ENCODE measurements around the gene SMYD5.
A peak's percentile ranks its signal among the peaks of the same experiment; 100 is the strongest.

SMYD5 gene

DNA sequence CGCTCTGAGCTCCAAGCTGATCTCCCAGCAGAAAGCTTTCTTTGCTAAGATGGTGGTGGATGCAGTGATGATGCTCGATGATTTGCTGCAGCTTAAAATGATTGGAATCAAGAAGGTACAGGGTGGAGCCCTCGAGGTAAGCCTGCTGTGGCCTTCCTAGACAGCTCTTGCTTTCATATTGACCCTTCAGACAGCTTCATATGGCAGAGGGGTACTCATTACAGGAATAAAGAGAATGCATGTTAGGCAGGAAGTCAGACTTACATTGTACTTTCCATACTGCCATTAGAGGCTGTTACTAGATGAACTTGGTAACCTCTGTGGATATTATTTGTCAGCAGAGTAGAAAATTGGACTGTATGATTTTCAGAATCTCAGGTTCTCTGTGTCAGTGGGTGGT, 30.5 kb downstream of the SMYD5 start:
- peaks cover 81% of the 10 kb centered on the region for H3K36me3 Mint-ChIP-seq (ENCODE audit: low read depth)
- H3K27ac Mint-ChIP-seq: no peak overlapping the region
- H3K27me3 Mint-ChIP-seq: no peaks in the 10 kb centered on the region
- H3K4me1 Mint-ChIP-seq (ENCODE audit: low read depth): peaks cover 25% of the 10 kb centered on the region
- H3K4me3 Mint-ChIP-seq: no peak overlapping the region
- no peaks in the 10 kb centered on the region for H3K9me3 Mint-ChIP-seq

DNA sequence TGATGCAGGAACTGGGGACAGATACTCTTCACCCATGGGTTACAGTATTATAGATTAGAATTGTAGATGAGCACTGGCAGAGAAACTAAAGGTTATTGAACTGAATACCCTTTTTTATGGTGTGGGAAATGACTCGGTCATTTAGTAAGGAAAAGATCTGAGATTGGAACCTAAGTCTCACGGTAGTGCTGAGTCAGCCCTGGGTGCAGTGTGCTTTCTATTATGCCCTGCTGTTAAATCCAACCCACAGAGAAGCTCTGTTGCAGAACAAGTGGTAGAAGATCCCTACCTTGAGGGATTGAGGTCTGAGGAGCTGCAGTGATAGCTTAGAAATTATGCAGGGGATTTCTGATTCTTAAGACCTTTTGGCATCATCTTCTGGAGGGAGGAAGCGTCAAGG, 32.8 kb downstream of the SMYD5 start:
- H3K4me1 Mint-ChIP-seq (ENCODE audit: low read depth): peaks cover 23% of the 10 kb centered on the region
- peak overlapping the region; percentile 32 for H3K27ac Mint-ChIP-seq
- H3K4me3 Mint-ChIP-seq: no peak overlapping the region
- H3K27me3 Mint-ChIP-seq: no peaks in the 10 kb centered on the region
- peaks cover 85% of the 10 kb centered on the region for H3K36me3 Mint-ChIP-seq (ENCODE audit: low read depth)
- no peaks in the 10 kb centered on the region for H3K9me3 Mint-ChIP-seq

DNA sequence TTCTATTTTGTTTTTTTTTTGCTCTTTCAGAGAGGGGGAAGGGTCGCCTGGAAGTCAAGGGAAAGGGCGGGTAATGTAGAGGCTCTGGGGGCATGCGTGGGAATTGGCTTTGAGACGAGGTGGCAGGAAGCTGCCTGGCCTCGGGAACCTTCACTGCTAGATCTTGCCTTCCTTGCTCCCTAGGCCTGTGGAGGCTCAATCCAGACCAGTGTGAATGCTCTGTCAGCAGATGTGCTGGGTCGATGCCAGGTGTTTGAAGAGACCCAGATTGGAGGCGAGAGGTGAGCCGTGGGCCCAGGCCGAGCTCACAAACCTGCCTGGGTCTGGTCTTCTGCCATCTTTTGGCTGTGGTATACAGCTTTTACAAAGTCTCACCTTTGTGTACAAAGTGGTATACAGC, 35.6 kb downstream of the SMYD5 start:
- Mint-ChIP-seq H3K4me1 (ENCODE audit: low read depth) (peaks cover 17% of the 10 kb centered on the region), H3K27ac (no peak overlapping the region), H3K27me3 (no peaks in the 10 kb centered on the region), H3K9me3 (no peaks in the 10 kb centered on the region), H3K36me3 (ENCODE audit: low read depth) (peaks cover 91% of the 10 kb centered on the region), H3K4me3 (no peak overlapping the region)

DNA sequence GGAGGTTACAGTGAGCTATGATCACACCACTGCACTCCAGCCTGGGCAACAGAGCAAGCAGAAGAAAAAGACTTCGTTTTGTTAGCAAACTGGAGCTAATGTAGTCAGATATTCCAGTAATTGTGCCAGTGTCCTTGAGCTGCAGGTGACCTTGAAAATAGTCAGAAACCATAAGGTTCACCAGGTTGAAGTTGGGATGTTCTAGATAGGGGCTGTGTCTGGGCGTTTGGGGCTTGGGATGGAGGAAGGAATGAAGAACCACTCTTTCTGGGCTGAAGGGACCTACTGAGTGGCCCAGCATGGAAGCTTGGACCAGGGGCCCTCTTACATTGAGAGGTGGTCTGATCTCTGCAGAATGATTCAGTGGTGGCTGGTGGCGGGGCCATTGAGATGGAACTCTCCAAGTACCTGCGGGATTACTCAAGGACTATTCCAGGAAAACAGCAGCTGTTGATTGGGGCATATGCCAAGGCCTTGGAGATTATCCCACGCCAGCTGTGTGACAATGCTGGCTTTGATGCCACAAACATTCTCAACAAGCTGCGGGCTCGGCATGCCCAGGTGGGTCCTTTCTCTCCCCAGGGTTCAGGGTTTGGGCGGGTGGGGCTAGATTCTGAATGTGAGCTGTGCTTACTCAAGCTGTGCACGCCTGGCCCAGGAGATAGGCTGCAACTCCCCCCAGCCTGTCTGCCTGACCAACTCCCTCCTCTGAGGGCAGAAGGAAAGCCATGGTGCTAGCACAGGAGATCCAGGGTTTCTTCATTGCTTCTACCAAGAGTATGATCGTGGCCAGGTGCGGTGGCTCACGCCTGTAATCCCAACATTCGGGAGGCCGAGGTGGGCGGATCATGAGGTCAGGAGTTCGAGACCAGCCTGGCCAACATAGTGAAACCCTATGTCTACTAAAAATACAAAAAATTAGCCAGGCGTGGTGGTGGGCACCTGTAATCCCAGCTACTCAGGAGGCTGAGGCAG, 37.1 kb downstream of the SMYD5 start:
- Mint-ChIP-seq H3K27ac (no peak overlapping the region), H3K4me3 (no peak overlapping the region), H3K9me3 (no peaks in the 10 kb centered on the region), H3K36me3 (ENCODE audit: low read depth) (peaks cover 82% of the 10 kb centered on the region), H3K27me3 (no peaks in the 10 kb centered on the region), H3K4me1 (ENCODE audit: low read depth) (peaks cover 9% of the 10 kb centered on the region)

DNA sequence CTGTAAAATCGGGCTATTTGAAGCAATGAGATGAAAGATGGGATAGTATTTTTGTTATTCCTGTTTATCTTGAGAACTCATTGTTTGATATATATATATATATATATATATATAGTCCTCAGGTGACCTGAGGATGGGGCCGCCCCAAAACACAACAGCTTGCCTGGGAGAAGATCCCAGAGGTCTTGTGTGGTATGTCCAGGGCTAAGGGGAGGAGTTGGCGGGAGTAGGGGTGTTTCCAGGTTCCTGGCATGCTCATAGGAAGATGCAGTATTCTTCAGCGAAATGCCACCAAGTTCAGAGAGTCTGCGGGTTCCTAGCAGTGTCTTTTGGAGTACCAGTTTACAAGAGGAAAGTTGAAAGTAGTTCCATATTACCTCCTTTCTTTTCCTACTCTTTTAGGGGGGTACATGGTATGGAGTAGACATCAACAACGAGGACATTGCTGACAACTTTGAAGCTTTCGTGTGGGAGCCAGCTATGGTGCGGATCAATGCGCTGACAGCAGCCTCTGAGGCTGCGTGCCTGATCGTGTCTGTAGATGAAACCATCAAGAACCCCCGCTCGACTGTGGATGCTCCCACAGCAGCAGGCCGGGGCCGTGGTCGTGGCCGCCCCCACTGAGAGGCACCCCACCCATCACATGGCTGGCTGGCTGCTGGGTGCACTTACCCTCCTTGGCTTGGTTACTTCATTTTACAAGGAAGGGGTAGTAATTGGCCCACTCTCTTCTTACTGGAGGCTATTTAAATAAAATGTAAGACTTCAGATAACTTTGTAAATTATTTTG, 38.4 kb downstream of the SMYD5 start:
- no peak overlapping the region for H3K4me3 Mint-ChIP-seq
- H3K27ac Mint-ChIP-seq: no peak overlapping the region
- H3K4me1 Mint-ChIP-seq (ENCODE audit: low read depth): no peaks in the 10 kb centered on the region
- H3K9me3 Mint-ChIP-seq: no peaks in the 10 kb centered on the region
- peaks cover 70% of the 10 kb centered on the region for H3K36me3 Mint-ChIP-seq (ENCODE audit: low read depth)
- no peaks in the 10 kb centered on the region for H3K27me3 Mint-ChIP-seq

DNA sequence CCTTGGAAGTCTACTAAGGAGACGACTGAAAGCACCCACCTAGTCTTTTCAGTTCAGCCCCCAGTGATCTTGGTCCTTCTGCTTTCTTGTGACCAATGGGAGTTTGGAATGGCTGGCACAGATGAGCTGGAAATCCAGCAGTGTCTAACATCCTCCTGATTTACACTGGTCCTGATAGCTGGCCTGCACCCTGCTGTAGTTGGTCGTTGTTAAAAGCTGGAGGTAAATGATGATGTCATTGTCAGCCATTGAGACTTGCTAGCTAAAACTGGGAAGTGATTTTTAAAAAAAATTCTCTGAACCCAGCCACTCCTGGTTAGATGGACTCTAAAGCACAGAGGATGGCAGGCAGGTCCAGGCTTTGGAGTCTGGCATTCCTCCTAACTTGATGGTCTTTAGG, 39.4 kb downstream of the SMYD5 start:
- no peak overlapping the region for H3K27ac Mint-ChIP-seq

DNA sequence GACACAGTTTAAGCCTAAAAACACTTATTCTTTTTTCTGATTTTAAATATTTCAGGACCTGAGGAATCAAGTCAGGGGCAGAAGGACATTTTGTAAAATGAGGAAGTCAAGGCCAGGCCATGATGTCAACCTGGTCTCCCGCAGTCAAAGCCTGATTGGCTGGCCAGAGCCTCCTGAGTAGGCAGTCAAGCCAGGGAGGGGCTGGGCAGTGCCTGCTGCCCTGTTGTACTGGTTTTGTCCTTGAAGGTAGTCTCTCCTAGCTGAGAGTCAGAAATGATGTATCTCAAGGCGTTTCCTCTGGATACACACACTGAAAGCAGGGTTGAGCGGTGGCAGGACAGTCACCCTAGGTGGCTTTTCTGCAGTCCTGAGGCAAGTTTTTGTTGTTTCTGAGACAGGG, 39.9 kb downstream of the SMYD5 start:
- no peaks in the 10 kb centered on the region for H3K4me1 Mint-ChIP-seq (ENCODE audit: low read depth)
- no peak overlapping the region for H3K4me3 Mint-ChIP-seq
- H3K36me3 Mint-ChIP-seq (ENCODE audit: low read depth): peaks cover 58% of the 10 kb centered on the region
- H3K9me3 Mint-ChIP-seq: no peaks in the 10 kb centered on the region
- H3K27ac Mint-ChIP-seq: no peak overlapping the region
- H3K27me3 Mint-ChIP-seq: no peaks in the 10 kb centered on the region

More for the DNA sequence above, 39.4 kb downstream of the SMYD5 start:
- Mint-ChIP-seq H3K4me3 (no peak overlapping the region), H3K27me3 (no peaks in the 10 kb centered on the region), H3K9me3 (no peaks in the 10 kb centered on the region), H3K4me1 (ENCODE audit: low read depth) (no peaks in the 10 kb centered on the region), H3K36me3 (ENCODE audit: low read depth) (peaks cover 62% of the 10 kb centered on the region)

DNA sequence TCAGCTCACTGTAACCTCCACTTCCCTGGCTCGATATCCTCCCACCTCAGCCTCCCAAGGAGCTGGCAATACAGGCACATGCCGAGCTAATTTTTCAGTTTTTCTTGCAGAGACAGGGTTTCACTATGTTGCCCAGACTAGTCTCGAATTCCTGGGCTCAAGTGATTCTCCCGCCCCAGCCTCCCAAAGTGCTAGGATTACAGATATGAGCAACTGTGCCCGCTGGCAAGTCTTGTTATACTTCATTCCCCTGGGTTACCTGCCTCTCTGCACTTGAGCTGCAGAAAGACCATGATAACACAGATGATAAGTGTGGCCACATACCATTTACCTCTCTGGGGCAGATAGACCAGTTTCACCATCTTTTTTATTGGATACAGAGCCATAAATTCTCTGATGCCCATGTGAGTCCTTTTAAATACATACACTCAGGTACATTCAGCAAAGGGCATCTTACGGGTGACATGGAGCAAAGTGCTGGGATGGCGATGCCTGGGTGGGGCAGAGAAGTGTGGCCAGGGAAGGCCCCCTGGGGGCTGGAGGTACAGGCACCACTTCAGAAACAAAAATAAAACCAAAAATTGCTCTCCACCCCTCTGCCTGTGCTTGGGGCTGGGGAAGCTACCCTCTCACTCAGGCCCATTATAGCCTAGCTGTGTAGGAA, 40.4 kb downstream of the SMYD5 start:
- H3K27ac Mint-ChIP-seq: peak overlapping the region; percentile 9
- no peaks in the 10 kb centered on the region for H3K27me3 Mint-ChIP-seq
- H3K4me3 Mint-ChIP-seq: no peak overlapping the region
- peaks cover 55% of the 10 kb centered on the region for H3K36me3 Mint-ChIP-seq (ENCODE audit: low read depth)
- no peaks in the 10 kb centered on the region for H3K4me1 Mint-ChIP-seq (ENCODE audit: low read depth)
- no peaks in the 10 kb centered on the region for H3K9me3 Mint-ChIP-seq

DNA sequence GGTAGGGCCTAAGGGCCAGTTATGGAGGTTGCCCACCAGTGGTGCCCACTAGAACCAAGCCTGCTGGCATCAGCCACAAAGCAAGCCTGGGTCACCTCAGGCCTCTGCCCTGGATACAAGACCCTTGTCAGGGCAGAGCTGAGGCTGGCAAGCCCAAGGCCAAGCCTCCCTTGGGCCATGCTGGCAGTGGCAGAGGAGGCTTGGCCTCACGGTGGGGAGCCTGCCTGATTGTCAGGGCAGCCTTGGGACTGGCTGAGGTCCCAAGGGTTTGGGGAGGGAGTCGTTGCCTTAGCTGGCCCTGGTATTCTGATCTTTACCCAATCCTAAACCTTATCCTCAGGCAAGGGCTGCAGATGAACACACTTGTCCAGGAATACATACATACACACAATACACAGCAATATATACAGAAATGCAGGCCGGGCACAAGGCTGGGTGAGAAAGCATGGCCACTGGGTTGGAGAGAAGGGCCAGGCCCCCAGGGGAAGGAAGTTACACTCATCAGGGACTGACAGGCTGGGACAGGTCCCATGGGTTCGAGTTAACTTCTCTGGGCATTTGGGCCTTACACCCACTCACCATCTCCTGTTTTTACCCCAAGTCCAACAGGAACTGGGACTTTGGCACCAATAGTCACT, 41.1 kb downstream of the SMYD5 start:
- Mint-ChIP-seq H3K36me3 (ENCODE audit: low read depth) (peaks cover 48% of the 10 kb centered on the region), H3K4me3 (no peak overlapping the region), H3K9me3 (no peaks in the 10 kb centered on the region), H3K27ac (no peak overlapping the region), H3K4me1 (ENCODE audit: low read depth) (no peaks in the 10 kb centered on the region), H3K27me3 (no peaks in the 10 kb centered on the region)

DNA sequence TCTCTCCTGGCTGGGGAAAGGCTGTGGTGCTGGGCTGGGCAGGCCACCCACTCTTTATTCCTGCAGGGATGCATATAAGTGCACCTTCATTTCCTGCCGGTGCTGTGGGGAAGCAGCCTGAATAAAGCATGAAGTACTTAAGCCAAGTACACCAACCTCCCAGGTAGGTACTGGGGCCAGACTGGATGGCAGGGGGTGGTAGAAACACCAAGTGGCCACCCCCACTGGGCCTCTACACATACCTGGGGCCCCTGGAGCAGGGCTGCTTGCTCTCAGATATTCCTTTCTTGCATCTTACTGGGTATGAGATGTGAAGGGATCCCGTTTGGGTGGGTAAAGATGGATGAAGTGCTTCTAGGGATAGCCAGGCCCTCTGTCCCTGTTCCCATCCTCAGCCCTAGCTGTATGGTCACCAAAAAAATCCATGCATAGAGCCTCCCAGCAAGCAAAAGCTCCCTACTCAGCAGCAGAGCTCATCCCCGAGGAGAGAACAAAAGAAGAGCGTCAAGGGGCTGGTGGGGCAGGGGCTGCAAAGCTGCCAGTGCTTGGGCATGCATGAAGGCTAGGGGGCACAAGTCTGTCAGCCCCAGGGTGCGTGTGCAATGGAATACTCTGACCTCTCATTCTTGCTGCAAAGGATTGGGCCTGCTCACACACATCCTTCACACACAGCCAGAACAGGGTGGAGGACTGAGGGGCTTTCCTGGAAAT, 42.0 kb downstream of the SMYD5 start:
- H3K4me1 Mint-ChIP-seq (ENCODE audit: low read depth): no peaks in the 10 kb centered on the region
- H3K4me3 Mint-ChIP-seq: no peak overlapping the region
- H3K9me3 Mint-ChIP-seq: no peaks in the 10 kb centered on the region
- H3K27ac Mint-ChIP-seq: peak overlapping the region; percentile 59
- H3K27me3 Mint-ChIP-seq: no peaks in the 10 kb centered on the region
- peaks cover 39% of the 10 kb centered on the region for H3K36me3 Mint-ChIP-seq (ENCODE audit: low read depth)

DNA sequence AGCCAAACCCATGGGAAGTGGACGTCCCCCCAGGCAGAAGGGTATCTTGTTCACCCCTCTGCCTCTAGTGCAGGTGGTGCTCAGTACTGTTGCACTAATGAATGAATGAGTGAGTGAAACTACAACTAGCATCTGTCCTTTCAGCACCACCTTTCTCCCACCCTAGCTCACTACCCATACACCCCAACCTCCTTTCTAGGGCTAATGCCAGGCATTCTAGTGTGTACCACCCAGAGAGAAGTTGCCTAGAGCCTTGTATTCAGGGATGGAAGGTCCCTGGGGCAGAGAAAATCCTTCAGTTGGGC, 42.5 kb downstream of the SMYD5 start:
- Mint-ChIP-seq H3K4me3 (no peak overlapping the region), H3K27ac (no peak overlapping the region), H3K4me1 (ENCODE audit: low read depth) (no peaks in the 10 kb centered on the region), H3K27me3 (no peaks in the 10 kb centered on the region), H3K36me3 (ENCODE audit: low read depth) (peaks cover 40% of the 10 kb centered on the region), H3K9me3 (no peaks in the 10 kb centered on the region)

DNA sequence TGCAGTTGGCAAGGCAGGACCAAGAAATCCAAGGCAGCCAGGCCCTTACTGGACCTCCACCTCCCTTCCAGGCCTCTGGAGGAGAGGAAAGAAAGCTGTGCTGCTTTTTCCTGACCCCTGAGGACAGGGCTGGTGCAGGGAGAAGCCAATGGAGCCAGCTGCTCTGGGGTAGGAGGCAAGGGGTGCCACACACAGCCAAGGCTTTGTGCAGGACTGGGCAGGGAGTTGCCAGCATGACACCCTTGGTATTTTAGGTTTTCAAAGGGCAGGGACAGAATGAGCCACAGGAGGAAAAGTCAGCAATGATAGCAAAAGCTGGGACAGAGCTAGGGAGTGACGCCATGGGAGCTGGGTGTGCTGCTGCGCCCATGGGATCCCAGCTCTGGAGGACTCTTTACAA, 43.0 kb downstream of the SMYD5 start:
- no peaks in the 10 kb centered on the region for H3K27me3 Mint-ChIP-seq
- no peaks in the 10 kb centered on the region for H3K4me1 Mint-ChIP-seq (ENCODE audit: low read depth)
- peaks cover 39% of the 10 kb centered on the region for H3K36me3 Mint-ChIP-seq (ENCODE audit: low read depth)
- H3K4me3 Mint-ChIP-seq: no peak overlapping the region
- no peak overlapping the region for H3K27ac Mint-ChIP-seq
- H3K9me3 Mint-ChIP-seq: no peaks in the 10 kb centered on the region

DNA sequence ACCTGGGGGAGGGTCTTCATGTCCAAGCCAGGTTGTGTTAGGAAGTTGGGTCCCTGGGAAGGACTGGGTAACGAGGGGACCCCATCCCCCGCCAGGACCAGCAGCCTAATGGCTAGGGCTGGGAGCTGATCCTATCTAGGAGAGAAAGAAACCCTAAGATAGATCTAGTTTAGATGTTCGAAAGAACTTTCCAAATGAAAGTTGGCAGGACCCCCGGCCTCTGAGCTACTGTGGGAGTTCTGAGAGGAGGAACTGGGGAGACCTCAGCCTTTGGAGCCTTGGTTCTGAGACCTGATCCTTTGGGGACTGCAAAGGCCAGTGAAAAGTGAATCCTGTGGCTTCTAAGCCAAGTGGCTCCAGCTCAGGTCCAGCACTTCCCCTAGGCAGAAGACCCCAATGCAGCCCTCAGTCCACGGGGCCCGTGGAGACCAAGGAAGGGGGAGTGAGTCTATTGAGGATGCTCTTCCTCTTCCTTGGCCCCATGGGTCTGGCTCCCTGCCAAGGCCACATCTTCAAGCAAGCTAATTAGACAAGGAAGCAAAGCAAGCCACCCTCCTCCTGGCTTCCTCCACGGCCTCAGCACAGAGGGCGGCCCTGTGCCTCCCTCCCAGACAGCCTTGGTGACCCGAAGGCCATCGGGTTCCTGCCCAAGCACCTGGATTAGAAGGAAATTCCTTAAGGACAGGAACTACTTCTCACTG, 43.5 kb downstream of the SMYD5 start:
- Mint-ChIP-seq H3K27ac (no peak overlapping the region), H3K4me1 (ENCODE audit: low read depth) (no peaks in the 10 kb centered on the region), H3K36me3 (ENCODE audit: low read depth) (peaks cover 33% of the 10 kb centered on the region)

More for the DNA sequence above, 43.5 kb downstream of the SMYD5 start:
- Mint-ChIP-seq H3K27me3 (no peaks in the 10 kb centered on the region), H3K4me3 (no peak overlapping the region), H3K9me3 (no peaks in the 10 kb centered on the region)

Data from stimulated activated naive CD8-positive, alpha-beta T cell treated with anti-CD3 and anti-CD28 coated beads, Interleukin-15, Interleukin-2, amounts not matched to agents 100 ng/mL and 50 ng/mL, for 24 hours (primary cell).